ENCODE results near the gene FOXO3. TPM values are rescaled to one million over a fixed set of nuclear protein-coding genes. Genes with fewer than 3 reads are reported as not detected.

Gene FOXO3
- total and polyA plus RNA-seq, 2 of the 13 experiments (the other 11 are each of a cell fraction or from before 2014, with no cell fraction given) = 16.0 to 22.5 TPM

DNA sequence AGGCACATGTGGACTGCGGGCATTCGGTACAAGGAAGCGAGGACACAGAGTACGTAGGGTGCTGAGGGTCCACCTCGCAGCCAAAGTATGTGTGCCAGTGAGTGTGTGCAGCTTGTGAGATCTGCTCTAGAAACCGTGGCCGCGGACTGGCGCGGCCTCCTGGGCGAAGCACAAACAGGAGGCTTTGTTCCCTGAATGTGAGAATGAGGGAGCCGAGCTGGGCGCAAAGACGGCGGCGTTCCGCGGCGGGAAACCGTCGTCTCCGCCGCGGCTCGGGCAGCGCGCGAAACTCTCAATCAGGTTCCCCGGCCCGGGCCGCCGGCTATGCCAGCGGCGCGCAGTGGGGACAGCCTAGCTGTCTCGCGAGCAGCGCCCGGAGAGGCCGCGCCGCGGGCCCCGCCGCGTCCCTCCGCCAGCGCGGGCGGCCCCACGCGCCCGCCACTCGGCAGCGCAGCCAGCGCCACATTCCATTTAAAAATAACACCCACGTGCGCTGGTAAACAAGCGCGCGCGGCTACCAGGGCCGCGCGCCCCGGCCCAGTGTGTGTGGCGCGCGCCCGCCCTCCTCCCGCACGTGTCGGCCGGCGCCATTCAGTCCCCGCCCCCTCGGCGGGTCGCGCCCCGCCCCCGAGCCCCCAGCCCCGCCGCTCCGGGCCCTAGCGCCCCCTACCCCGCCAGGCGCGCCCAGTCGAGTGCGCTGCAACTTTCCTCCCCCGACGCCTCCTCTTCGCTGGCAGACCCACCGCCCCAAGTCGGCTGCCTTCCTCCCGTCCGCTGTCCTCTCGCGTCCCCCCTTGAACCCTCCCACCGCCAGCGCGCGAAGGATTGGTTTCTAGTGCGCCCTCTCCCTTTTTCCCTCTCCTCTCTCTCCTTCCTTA is 3.0 kb upstream of the FOXO3 start (continued):
- TF ChIP-seq, protein P1, sequence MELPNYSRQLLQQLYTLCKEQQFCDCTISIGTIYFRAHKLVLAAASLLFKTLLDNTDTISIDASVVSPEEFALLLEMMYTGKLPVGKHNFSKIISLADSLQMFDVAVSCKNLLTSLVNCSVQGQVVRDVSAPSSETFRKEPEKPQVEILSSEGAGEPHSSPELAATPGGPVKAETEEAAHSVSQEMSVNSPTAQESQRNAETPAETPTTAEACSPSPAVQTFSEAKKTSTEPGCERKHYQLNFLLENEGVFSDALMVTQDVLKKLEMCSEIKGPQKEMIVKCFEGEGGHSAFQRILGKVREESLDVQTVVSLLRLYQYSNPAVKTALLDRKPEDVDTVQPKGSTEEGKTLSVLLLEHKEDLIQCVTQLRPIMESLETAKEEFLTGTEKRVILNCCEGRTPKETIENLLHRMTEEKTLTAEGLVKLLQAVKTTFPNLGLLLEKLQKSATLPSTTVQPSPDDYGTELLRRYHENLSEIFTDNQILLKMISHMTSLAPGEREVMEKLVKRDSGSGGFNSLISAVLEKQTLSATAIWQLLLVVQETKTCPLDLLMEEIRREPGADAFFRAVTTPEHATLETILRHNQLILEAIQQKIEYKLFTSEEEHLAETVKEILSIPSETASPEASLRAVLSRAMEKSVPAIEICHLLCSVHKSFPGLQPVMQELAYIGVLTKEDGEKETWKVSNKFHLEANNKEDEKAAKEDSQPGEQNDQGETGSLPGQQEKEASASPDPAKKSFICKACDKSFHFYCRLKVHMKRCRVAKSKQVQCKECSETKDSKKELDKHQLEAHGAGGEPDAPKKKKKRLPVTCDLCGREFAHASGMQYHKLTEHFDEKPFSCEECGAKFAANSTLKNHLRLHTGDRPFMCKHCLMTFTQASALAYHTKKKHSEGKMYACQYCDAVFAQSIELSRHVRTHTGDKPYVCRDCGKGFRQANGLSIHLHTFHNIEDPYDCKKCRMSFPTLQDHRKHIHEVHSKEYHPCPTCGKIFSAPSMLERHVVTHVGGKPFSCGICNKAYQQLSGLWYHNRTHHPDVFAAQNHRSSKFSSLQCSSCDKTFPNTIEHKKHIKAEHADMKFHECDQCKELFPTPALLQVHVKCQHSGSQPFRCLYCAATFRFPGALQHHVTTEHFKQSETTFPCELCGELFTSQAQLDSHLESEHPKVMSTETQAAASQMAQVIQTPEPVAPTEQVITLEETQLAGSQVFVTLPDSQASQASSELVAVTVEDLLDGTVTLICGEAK (IDR thresholded peaks at IDR 0.05) = no peak
- TF ChIP-seq, protein P1 (CRISPR knock-in tag; IDR thresholded peaks at IDR 0.05) = peak; percentile 75; the same call in 1 of the 2 replicates
- TF ChIP-seq ZNF83 (CRISPR knock-in tag; IDR thresholded peaks at IDR 0.05; ENCODE audit: borderline replicate concordance) = no peak
- no peak for TF ChIP-seq HOXA7 (CRISPR knock-in tag; IDR thresholded peaks at IDR 0.05)
- TF ChIP-seq SMAD3 (CRISPR knock-in tag; IDR thresholded peaks at IDR 0.05) = no peak
- no peak for TF ChIP-seq CC2D1A (CRISPR knock-in tag; IDR thresholded peaks at IDR 0.05)
- no peak for TF ChIP-seq ZNF335 (CRISPR knock-in tag; IDR thresholded peaks at IDR 0.05)
- TF ChIP-seq HOXA3 (CRISPR knock-in tag; IDR thresholded peaks at IDR 0.05) = no peak; the same call in 1 of the 2 replicates
- no peak for TF ChIP-seq ZNF256 (CRISPR knock-in tag; conservative IDR thresholded peaks at IDR 0.05)
- TF ChIP-seq, protein P2, sequence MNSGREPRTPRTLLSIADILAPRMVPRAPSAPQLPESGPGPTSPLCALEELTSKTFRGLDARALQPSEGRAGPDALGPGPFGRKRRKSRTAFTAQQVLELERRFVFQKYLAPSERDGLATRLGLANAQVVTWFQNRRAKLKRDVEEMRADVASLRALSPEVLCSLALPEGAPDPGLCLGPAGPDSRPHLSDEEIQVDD (CRISPR knock-in tag; IDR thresholded peaks at IDR 0.05; ENCODE audit: borderline replicate concordance) = 0 out of 2 replicates have a peak, but pooled peaks have one; percentile 13
- TF ChIP-seq AGO2 (optimal IDR thresholded peaks at IDR 0.05; ENCODE audit: low read depth, low read length) = no peak
- 0 out of 2 replicates have a peak, but pooled peaks have one; percentile 21 for TF ChIP-seq JUNB (CRISPR knock-in tag; IDR thresholded peaks at IDR 0.05; ENCODE audit: borderline replicate concordance)
- TF ChIP-seq, protein P3, sequence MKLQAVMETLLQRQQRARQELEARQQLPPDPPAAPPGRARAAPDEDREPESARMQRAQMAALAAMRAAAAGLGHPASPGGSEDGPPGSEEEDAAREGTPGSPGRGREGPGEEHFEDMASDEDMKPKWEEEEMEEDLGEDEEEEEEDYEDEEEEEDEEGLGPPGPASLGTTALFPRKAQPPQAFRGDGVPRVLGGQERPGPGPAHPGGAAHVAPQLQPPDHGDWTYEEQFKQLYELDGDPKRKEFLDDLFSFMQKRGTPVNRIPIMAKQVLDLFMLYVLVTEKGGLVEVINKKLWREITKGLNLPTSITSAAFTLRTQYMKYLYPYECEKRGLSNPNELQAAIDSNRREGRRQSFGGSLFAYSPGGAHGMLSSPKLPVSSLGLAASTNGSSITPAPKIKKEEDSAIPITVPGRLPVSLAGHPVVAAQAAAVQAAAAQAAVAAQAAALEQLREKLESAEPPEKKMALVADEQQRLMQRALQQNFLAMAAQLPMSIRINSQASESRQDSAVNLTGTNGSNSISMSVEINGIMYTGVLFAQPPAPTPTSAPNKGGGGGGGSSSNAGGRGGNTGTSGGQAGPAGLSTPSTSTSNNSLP (IDR thresholded peaks at IDR 0.05; ENCODE audit: low read depth, low read length) = no peak
- TF ChIP-seq RBAK (CRISPR knock-in tag; IDR thresholded peaks at IDR 0.05) = no peak
- TF ChIP-seq MEIS1 (CRISPR knock-in tag; IDR thresholded peaks at IDR 0.05; ENCODE audit: borderline replicate concordance) = no peak
- peak; percentile 60; the same call in 1 of the 2 replicates for TF ChIP-seq EEA1 (CRISPR knock-in tag; IDR thresholded peaks at IDR 0.05; ENCODE audit: borderline replicate concordance)
- TF ChIP-seq ZNF282 (IDR thresholded peaks at IDR 0.05; ENCODE audit: partially characterized antibody) = no peak
- TF ChIP-seq ZNF614 (CRISPR knock-in tag; IDR thresholded peaks at IDR 0.05; ENCODE audit: borderline replicate concordance) = no peak
